WI38 (cell line): ENCODE measurements around the gene IL11RA.
A peak's percentile ranks its signal among the peaks of the same experiment; 100 is the strongest.

Source experiments
- H3K4me3 ChIP-seq: 2 replicates; pipeline ENCODE4 v1.5.1; 2011; ENCODE audit warnings: low read depth, mild to moderate bottlenecking, control low read depth, low read length
- TF ChIP-seq, protein P1 (sequence below): IDR thresholded peaks from 2 replicates; pipeline ENCODE4 v1.5.1; 2012; ENCODE audit warnings: low read depth, mild to moderate bottlenecking, control low read depth, low read length

Gene IL11RA

DNA sequence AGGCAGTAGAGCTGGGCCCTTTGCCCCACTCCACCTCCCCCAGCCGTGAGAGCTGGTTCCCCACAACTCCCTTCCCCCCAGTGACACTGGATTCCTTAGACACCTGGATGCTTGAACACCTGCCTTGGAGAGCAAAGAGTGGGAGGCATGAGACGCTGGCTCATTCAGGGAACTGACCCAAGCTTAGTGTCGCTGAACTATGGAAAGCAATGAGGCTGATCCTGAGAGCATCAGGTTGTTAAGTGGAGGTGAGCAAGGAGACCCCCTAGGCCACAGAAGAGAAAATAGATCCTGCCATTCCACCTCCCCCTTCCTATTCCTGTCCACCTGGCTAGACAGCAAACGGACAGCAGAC, 37.1 kb downstream of the IL11RA start:
- TF ChIP-seq, protein P1, sequence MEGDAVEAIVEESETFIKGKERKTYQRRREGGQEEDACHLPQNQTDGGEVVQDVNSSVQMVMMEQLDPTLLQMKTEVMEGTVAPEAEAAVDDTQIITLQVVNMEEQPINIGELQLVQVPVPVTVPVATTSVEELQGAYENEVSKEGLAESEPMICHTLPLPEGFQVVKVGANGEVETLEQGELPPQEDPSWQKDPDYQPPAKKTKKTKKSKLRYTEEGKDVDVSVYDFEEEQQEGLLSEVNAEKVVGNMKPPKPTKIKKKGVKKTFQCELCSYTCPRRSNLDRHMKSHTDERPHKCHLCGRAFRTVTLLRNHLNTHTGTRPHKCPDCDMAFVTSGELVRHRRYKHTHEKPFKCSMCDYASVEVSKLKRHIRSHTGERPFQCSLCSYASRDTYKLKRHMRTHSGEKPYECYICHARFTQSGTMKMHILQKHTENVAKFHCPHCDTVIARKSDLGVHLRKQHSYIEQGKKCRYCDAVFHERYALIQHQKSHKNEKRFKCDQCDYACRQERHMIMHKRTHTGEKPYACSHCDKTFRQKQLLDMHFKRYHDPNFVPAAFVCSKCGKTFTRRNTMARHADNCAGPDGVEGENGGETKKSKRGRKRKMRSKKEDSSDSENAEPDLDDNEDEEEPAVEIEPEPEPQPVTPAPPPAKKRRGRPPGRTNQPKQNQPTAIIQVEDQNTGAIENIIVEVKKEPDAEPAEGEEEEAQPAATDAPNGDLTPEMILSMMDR, result no peak
- H3K4me3 ChIP-seq, result no peak overlapping the region

DNA sequence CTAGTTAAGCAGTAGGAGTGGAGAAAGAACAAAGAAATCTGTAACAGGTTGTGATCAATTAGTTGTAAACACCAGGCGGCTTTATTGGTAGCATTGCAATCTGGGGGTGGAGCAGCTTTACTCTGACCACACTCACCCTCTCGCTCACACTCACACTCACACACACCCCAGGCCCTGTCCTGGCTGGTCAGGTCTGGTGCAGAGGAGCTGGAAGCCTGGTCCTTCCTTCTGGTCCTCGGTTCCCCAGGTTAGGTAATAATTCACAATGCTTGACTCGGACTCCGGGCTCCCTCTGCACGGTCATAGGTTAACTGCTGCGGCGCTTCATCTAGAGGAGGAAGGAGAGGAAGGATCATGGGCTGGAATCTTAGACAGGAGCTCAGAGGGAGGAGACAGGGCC, 37.5 kb downstream of the IL11RA start:
- TF ChIP-seq, protein P1, result no peak

DNA sequence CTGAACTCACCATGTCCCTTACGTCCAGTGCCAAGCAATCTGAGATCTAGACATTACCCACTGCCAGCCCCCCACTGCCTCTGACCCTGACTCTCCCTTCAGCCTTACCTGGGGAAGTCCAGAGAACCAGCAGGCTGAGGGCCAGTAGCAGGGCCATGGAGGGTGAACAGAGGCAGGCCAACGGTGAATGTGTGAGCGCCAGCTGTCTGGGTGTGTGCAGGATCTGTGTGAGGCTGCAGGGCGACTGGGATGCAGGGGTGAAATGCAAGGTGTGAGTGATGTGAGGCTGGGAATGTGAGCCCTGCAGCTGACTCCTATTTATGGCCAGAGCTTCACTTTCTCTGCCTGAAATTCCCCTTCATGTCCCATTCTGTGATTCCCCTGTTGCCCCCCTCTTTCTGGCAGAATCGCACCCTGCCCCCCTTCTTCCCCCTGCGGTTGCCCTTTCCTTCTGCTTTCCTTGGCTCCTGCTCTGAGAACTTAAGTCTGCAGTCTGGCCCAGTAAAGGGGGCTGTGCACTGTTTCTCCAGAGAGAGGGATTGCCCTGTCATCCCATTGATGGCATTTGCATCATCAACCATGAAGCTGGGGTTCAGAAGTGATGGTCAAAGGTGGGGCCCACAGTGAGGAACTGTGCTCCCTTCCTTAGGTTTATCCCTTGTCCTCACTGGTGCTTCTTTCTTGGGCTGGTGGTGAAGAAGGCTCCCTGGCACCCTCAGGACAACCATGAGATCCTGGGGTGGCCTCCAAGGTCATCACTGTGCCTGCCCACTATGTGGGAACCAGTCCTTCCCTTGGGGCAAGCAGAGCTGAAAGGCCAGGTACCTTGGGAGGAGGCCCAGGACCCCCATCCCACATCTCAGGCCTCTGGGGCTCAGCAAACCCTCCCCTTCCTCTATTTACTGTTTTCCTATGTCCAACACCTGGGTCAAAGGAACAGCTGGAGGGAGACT, 39.3 kb downstream of the IL11RA start, which contains the start of gene CCL19:
CCL19 (minus strand) TSS at position 294 of the 953 bp plus-strand sequence; CDS start at position 157, 137 bp downstream.
- TF ChIP-seq, protein P1, result no peak
- no peak within 1 kb of the TSS for H3K4me3 ChIP-seq

More for the DNA sequence above, 37.5 kb downstream of the IL11RA start:
- no peak overlapping the region for H3K4me3 ChIP-seq

DNA sequence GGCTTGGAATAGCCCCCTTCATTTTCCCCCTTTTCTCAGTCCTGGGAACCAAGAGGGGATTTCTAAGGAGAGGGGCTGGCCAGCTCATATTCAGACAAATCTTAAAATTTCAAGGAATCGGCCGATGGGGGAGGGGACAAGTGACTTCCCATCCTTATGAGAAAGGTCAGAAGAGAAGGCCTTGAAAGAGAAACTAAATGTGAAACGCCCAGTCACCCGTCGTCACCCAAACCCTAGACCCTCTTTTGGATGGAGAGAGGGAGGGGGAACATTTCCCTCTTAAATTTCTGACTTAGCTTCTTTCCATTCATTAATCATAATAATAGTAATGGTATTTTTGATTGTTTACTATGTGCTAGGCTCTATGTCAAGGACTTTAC, 39.9 kb downstream of the IL11RA start:
- no peak overlapping the region for H3K4me3 ChIP-seq
- TF ChIP-seq, protein P1, result no peak

DNA sequence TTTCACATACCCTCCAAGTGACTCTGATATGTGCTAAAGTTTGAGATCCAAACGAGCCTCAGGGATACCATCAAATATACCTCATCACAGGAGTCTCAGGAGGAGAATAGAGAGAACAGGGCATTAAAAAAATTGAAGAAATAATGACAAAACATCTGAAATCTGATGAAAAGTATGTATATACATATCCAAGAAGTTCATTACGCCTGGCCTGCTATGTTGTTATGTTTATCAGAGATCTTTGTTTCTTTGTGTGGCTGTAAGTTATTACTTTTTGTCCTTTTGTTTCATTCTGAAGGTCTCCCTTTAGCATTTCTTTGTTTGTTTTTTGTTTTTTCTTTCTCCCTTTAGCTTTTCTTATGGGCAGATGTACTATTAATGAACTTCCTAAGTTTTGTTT, 41.6 kb downstream of the IL11RA start:
- no peak overlapping the region for H3K4me3 ChIP-seq
- TF ChIP-seq, protein P1, result no peak

DNA sequence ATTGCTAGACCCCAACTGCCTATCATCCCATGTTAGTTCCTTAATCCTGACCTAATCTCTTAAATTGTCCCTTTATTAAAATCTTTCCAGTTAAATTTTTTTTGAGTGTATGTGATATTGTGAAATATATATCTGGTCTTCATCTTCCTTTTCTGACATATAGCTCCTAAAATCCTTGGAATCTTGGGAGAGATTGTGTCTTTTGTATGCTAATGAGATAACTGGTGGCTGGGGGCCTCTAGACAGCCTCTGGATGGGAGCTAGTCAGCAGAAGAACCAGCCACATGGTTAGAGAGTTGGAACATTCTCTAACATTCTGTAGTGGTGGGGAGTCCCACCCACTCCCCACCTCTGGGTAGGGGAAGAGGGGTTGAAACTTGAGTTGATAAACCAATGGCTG, 42.8 kb downstream of the IL11RA start:
- TF ChIP-seq, protein P1, result no peak

DNA sequence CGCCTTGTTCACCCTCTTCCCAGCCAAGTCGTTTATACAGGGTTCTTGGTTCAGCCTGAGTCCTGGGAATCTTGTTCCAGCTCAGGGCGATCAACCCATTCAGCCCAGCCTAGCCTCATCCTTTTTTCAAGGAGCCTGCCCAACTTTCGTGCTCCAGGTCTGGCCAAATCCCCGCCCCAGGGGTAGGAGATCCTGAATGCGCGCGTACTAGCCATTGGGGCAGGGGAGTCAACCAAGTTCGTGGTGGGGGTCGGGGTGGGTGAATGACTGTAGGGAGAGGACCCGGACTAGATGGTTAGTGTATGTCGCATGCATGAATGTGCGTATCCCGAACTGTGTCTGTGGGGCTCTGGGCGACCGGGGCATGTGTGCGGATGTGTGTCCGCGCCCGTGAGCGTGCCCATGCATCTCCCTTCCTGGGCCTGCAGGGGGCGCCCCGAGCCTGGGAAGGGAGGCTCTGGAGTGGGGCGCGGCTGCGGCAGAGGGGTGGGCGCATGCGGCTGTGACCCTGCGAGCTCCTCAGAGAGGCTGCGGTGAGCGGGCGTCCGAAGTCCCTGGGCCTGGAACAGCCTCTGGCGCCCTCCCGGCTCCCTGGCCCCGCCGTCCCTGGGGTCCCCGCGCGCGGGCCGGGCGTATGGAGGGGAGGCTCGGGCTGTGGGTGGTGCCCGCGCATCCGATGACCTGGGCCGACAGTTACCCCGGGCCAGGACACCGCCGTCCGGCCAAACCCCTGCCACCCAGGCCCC, 49.2 kb downstream of the IL11RA start:
- peak overlapping the region; percentile 60 for H3K4me3 ChIP-seq
- TF ChIP-seq, protein P1, result peak; percentile 88

More for the DNA sequence above, 42.8 kb downstream of the IL11RA start:
- no peak overlapping the region for H3K4me3 ChIP-seq
